SK-MEL-5 (cell line): ENCODE results near the gene UGT1A8. TPM values are rescaled to one million over a fixed set of nuclear protein-coding genes. Genes with fewer than 3 reads are reported as not detected.
"Not testable (repeated sequence)": the region's sequence is repeated elsewhere in the genome, so short reads cannot be mapped to it uniquely, and the experiment has no call there.

ENCODE experiments used
- DNase-seq: peaks from one replicate; pipeline ENCODE4 v3.0.0-alpha.2; 2016; ENCODE audit warnings: low read depth, low spot score
- in situ Hi-C: cut with HindIII; loops from 2 replicates; pipeline ENCODE4 v1.10.0; 2016; ENCODE audit warnings: low sequenced_read_pairs, high pct_unique_total_duplicates, low pct_unique_long_range_greater_than_20kb
- polyA plus RNA-seq, 2 experiments: library from polyadenylated mRNA; depleted of rRNA; stranded (reverse); fragments of >200 nt; gene quantifications; 2 replicates each; pipeline ENCODE4 v1.2.3, GENCODE V29; 2015
- total RNA-seq: library from RNA; depleted of rRNA; stranded (reverse); fragments of >200 nt; shearing (Covaris generic); gene quantifications from 2 replicates; pipeline ENCODE4 v1.2.3, GENCODE V29; 2014; rRNA removed

Gene UGT1A8
- total RNA-seq: not detected in 2 replicates
- polyA plus RNA-seq (2015; cell fraction: cytosol; rRNA removed): not detected in 2 replicates
- polyA plus RNA-seq (2015; cell fraction: nucleus; rRNA removed): not detected in 2 replicates

GRCh38 chr2:233617476-233617875 lies at the start of gene UGT1A8:
UGT1A8 (plus strand) TSS chr2:233617633; CDS start chr2:233617708, 75 bp downstream.
- DNase-seq, in situ Hi-C loops: not testable (repeated sequence)

- DNase-seq: no peak
- in situ Hi-C loops: no loop called here
Observed at GRCh38 chr2:233571001-233571400, 46.4 kb upstream of the UGT1A8 start.

- in situ Hi-C loops: no loop called here
- DNase-seq: no peak
Observed at GRCh38 chr2:233571462-233571861, 46.0 kb upstream of the UGT1A8 start.

- in situ Hi-C loops: no loop called here
- DNase-seq: no peak
Observed at GRCh38 chr2:233572468-233572867, 45.0 kb upstream of the UGT1A8 start.

- in situ Hi-C loops: not testable (repeated sequence)
- DNase-seq: peak; percentile 16
Observed at GRCh38 chr2:233577341-233577740, 40.1 kb upstream of the UGT1A8 start.

- in situ Hi-C loops, DNase-seq: not testable (repeated sequence)
Observed at GRCh38 chr2:233583217-233583965, 34.0 kb upstream of the UGT1A8 start.

GRCh38 chr2:233584210-233584609 lies 33.2 kb upstream of the UGT1A8 start:
- in situ Hi-C loops: no loop called here
- no peak for DNase-seq

- in situ Hi-C loops: no loop called here
- no peak for DNase-seq
Observed at GRCh38 chr2:233588400-233588799, 29.0 kb upstream of the UGT1A8 start.

GRCh38 chr2:233592706-233593105 lies 24.7 kb upstream of the UGT1A8 start:
- in situ Hi-C loops, DNase-seq: not testable (repeated sequence)

- in situ Hi-C loops: no loop called here
- peak; percentile 85 for DNase-seq
Observed at GRCh38 chr2:233593201-233593600, 24.2 kb upstream of the UGT1A8 start.

GRCh38 chr2:233597522-233597921 lies 19.9 kb upstream of the UGT1A8 start:
- DNase-seq: no peak
- in situ Hi-C loops: no loop called here

- in situ Hi-C loops: no loop called here
- DNase-seq: no peak
Observed at GRCh38 chr2:233598952-233599351, 18.5 kb upstream of the UGT1A8 start.

GRCh38 chr2:233600386-233600785 lies 17.0 kb upstream of the UGT1A8 start:
- in situ Hi-C loops: no loop called here

GRCh38 chr2:233602076-233602475 lies 15.4 kb upstream of the UGT1A8 start:
- in situ Hi-C loops: no loop called here
- no peak for DNase-seq

More at GRCh38 chr2:233600386-233600785, 17.0 kb upstream of the UGT1A8 start:
- DNase-seq: no peak

- in situ Hi-C loops: no loop called here
- DNase-seq: no peak
Observed at GRCh38 chr2:233603520-233603919, 13.9 kb upstream of the UGT1A8 start.

GRCh38 chr2:233604826-233605225 lies 12.6 kb upstream of the UGT1A8 start:
- DNase-seq: no peak
- in situ Hi-C loops: no loop called here

- in situ Hi-C loops: no loop called here
- DNase-seq: no peak
Observed at GRCh38 chr2:233605680-233606079, 11.8 kb upstream of the UGT1A8 start.

GRCh38 chr2:233611284-233611683 lies 6.1 kb upstream of the UGT1A8 start:
- no peak for DNase-seq
- in situ Hi-C loops: no loop called here

GRCh38 chr2:233620204-233620603 lies 2.8 kb downstream of the UGT1A8 start:
- in situ Hi-C loops: no loop called here
- DNase-seq: no peak
